ENCODE measurements around the gene CROCC. TPM values are rescaled to one million over a fixed set of nuclear protein-coding genes. Genes with fewer than 3 reads are reported as not detected.

The CROCC gene
- total RNA-seq, 3 donors from 2014 or later: 15.5 to 43.9 (median 24.7) TPM

DNA sequence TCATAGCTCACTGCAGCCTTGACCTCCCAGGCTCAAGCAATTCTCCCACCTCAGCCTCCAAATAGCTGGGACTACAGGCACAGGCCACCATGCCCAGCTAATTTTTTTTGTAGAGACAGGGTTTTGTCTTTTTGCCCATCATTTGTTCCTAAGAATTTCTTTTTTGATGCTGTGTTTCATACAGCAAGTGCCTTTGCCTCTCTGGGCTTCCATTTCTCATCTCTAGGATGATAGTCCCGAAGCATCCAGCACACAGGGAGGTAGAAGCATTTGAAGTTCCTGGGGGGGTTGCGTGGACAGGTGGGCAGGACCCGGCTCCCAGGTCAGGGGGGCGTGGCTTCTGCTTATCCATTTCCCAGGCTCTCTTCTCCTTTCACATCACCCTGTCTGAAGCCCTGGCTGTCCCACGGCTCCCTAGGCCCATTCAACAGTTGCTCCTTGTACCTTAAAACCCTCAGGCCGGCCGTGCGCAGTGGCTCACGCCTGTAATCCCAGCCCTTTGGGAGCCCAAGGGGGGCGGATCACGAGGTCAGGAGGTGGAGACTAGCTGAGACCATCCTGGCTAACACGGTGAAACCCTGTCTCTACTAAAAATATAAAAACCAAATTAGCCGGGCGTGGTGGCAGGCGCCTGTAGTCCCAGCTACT lies 86.6 kb downstream of the CROCC start:
- no peak for DNase-seq (ENCODE audit: low spot score in 2 of 2)
- Histone ChIP-seq H3K36me3 (no peaks in the 10 kb centered on the region), H3K4me3 (no peak overlapping the region), H3K27me3 (no peaks in the 10 kb centered on the region), H3K9me3 (no peaks in the 10 kb centered on the region), H3K27ac (no peak overlapping the region), H3K4me1 (peaks cover 12 to 14% of the 10 kb centered on the region in 2 donors)
- TF ChIP-seq, protein P1, sequence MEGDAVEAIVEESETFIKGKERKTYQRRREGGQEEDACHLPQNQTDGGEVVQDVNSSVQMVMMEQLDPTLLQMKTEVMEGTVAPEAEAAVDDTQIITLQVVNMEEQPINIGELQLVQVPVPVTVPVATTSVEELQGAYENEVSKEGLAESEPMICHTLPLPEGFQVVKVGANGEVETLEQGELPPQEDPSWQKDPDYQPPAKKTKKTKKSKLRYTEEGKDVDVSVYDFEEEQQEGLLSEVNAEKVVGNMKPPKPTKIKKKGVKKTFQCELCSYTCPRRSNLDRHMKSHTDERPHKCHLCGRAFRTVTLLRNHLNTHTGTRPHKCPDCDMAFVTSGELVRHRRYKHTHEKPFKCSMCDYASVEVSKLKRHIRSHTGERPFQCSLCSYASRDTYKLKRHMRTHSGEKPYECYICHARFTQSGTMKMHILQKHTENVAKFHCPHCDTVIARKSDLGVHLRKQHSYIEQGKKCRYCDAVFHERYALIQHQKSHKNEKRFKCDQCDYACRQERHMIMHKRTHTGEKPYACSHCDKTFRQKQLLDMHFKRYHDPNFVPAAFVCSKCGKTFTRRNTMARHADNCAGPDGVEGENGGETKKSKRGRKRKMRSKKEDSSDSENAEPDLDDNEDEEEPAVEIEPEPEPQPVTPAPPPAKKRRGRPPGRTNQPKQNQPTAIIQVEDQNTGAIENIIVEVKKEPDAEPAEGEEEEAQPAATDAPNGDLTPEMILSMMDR (IDR thresholded peaks at IDR 0.05): no peak
- TF ChIP-seq POLR2AphosphoS5 (IDR thresholded peaks at IDR 0.05): no peak
- no peak for TF ChIP-seq POLR2A (IDR thresholded peaks at IDR 0.05)
- intact Hi-C loops (cut with DNase I; ENCODE audit: low total_unique reads): no loop called here

DNA sequence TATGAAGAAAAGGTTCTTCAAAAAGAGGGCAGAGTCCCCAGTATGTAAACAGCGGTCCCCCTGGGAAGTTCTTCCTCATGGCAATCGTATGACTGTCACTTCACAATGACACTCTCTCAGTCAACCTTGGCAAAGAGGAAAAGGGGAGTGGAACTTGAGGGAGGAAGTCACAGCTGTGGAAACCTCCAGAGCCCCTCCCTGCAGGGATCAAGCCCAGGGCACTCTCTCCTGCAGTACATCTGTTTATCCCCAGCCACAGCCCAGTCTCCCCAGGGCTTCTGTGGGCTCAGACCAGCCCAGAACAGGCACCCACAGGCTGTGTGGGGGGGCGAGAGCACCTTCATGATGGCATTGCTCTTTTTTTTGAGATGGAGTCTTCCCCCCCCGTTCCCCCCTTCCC lies 88.0 kb downstream of the CROCC start:
- Histone ChIP-seq H3K9me3 (no peaks in the 10 kb centered on the region), H3K36me3 (no peaks in the 10 kb centered on the region), H3K27ac (no peak overlapping the region), H3K4me1 (peaks cover 12 to 20% of the 10 kb centered on the region in 2 donors), H3K27me3 (no peaks in the 10 kb centered on the region), H3K4me3 (no peak overlapping the region)
- DNase-seq (ENCODE audit: low spot score in 2 of 2): no peak
- TF ChIP-seq POLR2AphosphoS5 (IDR thresholded peaks at IDR 0.05): no peak
- TF ChIP-seq POLR2A (IDR thresholded peaks at IDR 0.05): no peak
- TF ChIP-seq, protein P1 (IDR thresholded peaks at IDR 0.05): no peak
- intact Hi-C loops (cut with DNase I; ENCODE audit: low total_unique reads): no loop called here

DNA sequence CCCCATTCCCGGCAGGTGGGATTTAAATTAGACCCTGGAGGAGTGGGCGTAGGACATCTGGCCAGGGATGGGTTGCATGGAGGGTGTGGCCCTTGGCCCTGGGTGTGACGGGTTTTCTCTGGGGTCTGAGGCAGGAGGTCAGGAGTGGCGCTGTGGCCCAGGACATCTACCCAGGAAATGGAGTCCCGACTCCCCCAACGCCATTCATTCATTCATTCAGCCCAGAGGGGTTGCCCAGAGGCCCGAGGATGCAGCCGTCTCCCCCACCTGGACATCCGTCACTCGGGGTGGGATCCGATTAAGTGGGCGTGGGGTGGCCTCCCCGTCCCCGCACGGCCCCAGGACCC lies 89.3 kb downstream of the CROCC start:
- no peaks in the 10 kb centered on the region for H3K36me3 ChIP-seq
- intact Hi-C loops (cut with DNase I; ENCODE audit: low total_unique reads): no loop called here
- no peaks in the 10 kb centered on the region for H3K9me3 ChIP-seq
- H3K27me3 ChIP-seq: no peaks in the 10 kb centered on the region
- TF ChIP-seq POLR2A (IDR thresholded peaks at IDR 0.05) (no peak), POLR2AphosphoS5 (IDR thresholded peaks at IDR 0.05) (no peak)
- TF ChIP-seq, protein P1 (IDR thresholded peaks at IDR 0.05): no peak
- peak overlapping the region; percentile 82 to 97 (median 84) for H3K4me3 ChIP-seq
- no peak for DNase-seq (ENCODE audit: low spot score in 2 of 2)
- H3K27ac ChIP-seq: no peak overlapping the region
- peaks cover 12 to 20% of the 10 kb centered on the region in 2 donors for H3K4me1 ChIP-seq

DNA sequence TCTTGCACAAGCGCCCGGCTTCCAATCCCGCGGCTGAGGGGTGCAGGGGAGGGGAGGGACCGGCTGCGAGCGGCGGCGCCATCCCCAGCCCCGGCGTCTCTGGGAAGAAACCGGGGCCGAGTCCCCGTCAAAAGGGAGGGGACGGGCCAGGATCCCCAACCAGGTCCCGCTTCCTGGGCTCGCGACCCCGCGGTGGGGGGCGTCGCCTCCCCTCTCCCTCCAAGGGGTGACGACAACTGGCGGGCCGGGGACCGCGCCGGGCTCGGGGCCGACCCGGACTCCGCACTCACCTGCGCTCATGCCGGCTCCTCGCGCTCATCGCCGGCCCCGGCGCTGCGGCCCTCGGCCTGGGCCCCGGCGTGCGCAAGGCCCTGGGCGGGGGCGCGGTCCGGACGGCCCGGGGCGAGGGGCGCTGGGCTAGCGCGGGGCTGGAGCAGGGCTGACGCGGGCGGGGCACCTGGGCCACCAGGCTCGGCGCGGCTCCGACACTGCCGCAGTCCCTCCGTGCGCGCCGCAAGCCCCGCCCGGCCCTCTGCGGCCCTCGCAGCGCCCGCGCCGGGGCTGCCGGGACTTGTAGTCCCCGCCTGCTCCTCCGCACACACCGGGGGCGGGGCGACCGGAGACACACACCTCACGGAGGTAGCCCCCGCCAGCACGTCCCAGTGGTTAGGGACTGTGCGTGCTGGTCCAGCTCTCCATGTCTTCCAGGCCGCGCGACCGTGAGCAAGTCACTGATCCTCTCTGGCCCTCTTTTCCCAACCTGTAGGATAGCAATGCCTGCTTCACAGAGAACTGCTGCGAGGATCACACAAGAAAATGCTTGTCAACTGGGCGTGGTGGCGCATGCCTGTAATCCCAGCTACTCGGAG lies 89.9 kb downstream of the CROCC start, which contains the start of gene ATP13A2:
Gene ATP13A2 (minus strand): TSS at position 490 of the 869 bp plus-strand sequence. CDS start 190 bp downstream, at position 300.
- Histone ChIP-seq H3K27ac (peak within 1 kb of the TSS; percentile 42 to 73), H3K36me3 (no peaks in the 10 kb centered on the region), H3K27me3 (no peaks in the 10 kb centered on the region), H3K4me3 (peak within 1 kb of the TSS; percentile 82 to 97 (median 84)), H3K9me3 (no peaks in the 10 kb centered on the region), H3K4me1 (peaks cover 12 to 20% of the 10 kb centered on the region in 2 donors)
- no peak for TF ChIP-seq POLR2AphosphoS5 (IDR thresholded peaks at IDR 0.05)
- no peak for TF ChIP-seq POLR2A (IDR thresholded peaks at IDR 0.05)
- TF ChIP-seq, protein P1 (IDR thresholded peaks at IDR 0.05): no peak
- intact Hi-C loops (cut with DNase I; ENCODE audit: low total_unique reads): no loop called here
- DNase-seq (ENCODE audit: low spot score in 2 of 2): peak; percentile 76 to 80
